Endometrial microvascular endothelial cells (primary cell): ENCODE data around the gene WDR18. TPM values are rescaled to one million over a fixed set of nuclear protein-coding genes. Genes with fewer than 3 reads are reported as not detected.

Experiments
- in situ Hi-C: cut with HindIII; loops from 2 replicates; pipeline ENCODE4 v1.10.0; 2017; ENCODE audit warnings: low sequenced_read_pairs, low pct_unique_long_range_greater_than_20kb; ENCODE audit errors: inconsistent ontology term
- total RNA-seq: library from RNA; depleted of rRNA; stranded (reverse); fragments of >200 nt; gene quantifications from one replicate; pipeline ENCODE4 v1.2.3, GENCODE V29; 2015; ENCODE audit errors: inconsistent ontology term

The WDR18 gene
- total RNA-seq, 1 donor from 2014 or later = 49.7 TPM

GRCh38 chr19:961866-962620 is 22.1 kb upstream of the WDR18 start:
- in situ Hi-C loops = no loop called here

- in situ Hi-C loops = no loop called here
Measured at GRCh38 chr19:962683-963400, 21.3 kb upstream of the WDR18 start.

- in situ Hi-C loops = no loop called here
Measured at GRCh38 chr19:963486-963951, 20.6 kb upstream of the WDR18 start.

GRCh38 chr19:964116-964520 is 20.0 kb upstream of the WDR18 start:
- in situ Hi-C loops = no loop called here

GRCh38 chr19:964761-965694 is 19.1 kb upstream of the WDR18 start:
- in situ Hi-C loops = no loop called here

DNA sequence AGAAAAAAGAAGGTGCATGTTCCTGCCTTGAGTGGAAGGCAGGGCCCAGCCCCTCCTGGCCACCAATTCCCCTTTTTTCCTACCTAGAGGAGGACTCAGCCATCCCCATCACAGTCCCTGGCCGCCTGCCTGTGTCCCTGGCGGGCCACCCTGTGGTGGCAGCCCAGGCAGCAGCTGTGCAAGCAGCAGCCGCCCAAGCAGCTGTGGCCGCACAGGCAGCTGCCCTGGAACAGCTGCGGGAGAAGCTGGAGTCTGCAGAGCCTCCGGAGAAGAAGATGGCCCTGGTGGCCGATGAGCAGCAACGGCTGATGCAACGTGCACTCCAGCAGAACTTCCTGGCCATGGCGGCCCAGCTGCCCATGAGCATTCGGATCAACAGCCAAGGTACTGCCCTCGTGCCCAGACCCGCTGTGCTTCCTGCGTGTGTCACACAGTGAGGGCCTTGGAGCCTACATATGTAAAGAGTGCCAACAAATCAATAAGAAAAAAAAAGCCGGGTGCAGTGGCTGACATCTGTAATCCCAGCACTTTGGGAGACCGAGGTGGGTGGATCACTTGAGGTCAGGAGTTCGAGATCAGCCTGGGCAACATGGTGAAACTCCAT is 17.6 kb upstream of the WDR18 start:
- in situ Hi-C loops = no loop called here

DNA sequence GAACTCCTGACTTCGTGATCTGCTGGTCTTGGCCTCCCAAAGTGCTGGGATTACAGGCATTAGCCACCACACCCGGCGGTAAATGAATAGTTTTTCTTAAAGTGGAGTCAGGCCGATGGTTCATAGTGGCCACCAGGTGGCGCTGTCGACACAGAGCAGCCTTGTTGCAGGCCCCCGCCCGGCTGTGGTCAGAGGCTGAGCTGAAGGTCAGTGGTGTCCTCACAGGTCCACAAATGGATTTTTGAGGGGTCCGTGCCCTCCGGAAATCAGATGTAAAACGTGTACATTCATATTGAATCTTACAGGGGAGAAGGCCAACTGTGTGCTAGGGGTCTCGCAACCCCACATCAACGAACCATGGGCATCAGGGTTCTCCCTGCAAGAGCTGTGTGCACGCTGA is 13.4 kb upstream of the WDR18 start:
- in situ Hi-C loops = no loop called here

- in situ Hi-C loops = no loop called here
Measured at GRCh38 chr19:971795-972194, 12.3 kb upstream of the WDR18 start.

DNA sequence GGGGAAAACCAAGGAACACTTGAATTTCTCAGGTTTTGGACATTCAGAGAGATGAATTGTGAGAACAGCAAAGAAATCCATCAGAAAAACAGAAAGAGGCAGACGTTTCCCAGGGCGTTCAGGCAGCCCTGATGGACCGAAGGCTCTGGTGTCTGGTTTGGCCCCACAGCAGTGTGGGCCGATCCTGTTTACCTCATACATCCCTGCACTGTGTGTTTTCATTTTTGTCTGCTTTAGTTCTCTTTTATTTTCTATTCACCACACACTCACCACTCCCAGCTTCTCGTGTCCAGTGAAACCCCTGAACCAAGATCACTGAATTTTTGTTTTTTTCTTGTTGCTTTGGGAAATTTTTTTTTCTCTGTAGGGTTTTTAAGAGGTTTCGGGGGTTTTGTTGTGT is 11.9 kb upstream of the WDR18 start:
- in situ Hi-C loops = no loop called here

- in situ Hi-C loops = no loop called here
Measured at GRCh38 chr19:973726-974563, 10.2 kb upstream of the WDR18 start.

DNA sequence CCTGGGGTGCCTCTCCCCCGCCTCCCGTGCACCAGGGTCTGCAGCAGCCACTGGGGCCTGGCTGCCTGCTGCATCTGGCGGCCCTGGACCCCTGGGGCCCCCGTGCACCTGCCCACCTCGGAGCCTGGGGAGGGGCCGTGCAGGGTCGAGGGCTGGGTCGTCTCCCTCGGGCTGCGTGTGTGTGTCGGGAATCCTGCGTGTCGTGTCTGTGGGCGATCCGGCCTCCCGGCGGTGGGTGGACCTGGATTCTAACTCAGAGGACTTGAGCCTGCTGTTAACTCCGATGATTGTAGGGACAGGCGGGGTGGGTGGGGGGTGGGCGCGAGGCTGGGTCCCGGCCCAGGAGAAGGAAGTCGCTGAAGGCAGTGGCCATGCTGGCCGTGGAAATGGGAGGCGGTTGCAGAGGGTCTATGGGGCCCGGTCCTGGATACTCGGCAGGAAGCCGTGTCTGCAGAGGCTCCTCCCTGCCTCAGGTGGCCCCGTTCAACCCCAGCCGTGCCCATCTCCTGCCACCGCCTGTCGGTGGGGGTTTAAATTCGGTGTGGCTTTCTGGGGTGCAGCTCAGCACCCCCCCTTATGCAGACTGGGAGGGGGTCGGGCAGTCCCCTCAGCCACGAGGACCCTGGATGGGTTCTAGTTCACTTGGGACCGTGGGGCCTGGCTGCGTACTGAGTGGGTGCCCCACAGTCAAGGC is 9.4 kb upstream of the WDR18 start:
- in situ Hi-C loops = no loop called here

DNA sequence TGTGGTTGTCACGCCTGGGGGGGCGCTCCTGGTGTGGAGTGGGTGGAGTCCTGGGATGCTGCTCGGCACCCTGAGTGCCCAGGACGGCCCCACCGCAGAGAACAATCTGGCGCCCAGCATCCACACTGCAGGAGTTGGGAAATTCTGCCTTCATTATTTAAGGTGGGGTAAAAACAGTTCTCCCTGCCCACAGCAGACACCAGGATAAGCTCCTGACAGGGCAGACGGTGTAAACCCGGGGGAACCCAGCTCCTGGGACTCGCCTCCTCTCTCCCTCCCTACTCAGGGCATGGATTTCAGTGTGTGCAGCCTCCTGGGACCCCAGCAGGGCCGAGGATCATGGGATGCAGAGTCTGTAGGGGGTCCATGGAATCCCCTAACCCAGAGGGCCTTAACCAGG is 7.7 kb upstream of the WDR18 start:
- in situ Hi-C loops = no loop called here

DNA sequence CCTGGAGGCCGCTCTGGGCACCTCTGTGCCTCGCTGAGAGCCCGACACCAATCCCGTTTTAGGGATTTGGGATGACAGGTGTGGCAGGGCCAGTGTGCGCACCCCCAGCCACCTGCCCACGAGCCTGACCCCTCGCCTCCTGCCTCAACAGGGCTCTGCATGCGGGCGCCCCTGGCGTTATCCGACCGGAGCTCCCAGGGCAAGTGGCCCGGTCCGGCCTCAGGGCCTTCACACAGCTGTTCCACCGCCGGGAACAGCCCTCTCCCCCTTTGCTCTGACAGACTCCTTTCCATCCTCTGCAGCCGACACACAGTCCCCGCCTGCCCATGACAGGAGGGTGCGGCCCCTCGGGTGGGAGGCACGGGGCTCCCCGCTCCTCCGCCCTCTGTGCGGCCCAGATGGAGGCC is 7.1 kb upstream of the WDR18 start:
- in situ Hi-C loops = no loop called here

- in situ Hi-C loops = no loop called here
Measured at GRCh38 chr19:979318-979741, 4.8 kb upstream of the WDR18 start.

DNA sequence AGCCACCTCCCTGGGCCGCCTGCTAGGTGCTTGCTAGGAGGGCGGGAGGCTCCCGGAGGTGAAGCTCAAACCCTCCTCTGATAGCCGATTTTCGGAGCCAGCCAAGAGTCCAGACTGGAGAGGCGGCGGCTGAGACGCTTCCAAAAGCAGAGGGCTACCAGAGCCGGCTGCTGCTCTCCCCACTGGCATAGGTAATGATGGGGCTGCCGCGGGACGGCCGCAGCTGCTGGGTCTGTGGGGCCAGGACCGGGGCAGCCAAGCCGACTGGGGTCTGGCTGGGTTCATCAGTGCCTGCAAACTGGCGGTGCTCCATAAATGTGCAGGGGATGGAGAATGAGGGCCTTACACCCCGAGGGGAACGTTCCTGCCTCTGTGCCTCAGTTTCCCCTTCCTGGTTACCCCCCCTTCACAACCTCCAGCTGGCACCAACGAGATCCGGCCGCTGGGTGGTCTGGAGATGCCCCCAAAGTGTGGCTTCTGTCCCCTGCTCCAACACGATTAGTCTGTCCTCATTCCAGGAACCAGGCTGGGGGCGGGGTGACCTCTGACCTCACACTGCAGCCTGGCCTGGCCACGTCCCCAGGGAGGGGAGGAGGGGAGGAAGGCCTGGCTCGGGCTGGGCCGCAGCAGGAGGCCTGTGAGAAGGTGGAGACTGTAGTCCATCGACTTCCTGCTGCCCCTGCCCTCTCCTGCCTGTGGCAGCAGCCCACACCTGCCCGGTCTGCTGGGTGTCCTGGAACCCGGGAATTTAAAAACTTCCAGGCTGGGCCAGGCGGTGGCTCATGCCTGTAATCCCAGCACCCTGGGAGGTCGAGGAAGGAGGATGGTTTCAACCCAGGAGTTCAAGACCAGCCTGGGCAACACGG is 3.8 kb upstream of the WDR18 start:
- in situ Hi-C loops = no loop called here

DNA sequence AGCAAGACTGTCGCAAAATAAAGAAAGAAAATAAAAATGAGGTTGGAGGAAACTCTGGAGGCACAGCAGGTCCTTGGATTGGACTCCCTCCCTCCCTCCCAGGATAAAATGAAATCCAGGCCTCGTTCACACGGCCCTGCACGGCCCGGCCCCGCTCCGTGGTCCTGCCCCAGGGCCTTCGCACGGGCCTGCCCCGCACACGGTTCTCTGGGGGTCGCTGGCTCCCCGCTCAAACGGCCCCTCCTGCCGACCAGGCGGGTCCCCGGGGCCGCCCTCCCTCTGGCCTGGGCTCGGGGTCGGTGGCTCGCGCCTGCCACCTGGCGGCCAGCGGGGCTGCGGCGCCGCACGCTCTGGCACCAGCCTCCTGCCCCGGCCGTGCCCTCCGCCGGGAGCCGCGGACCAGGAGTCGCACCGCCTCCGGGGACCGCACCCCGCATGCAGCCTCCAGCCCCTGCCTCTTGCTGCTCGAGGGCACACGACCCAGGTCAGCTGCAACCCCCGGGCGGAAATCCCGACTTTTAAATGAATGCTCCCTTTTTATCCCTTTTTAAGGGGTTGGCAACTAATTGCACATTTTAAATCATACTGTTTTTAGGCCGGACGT is 1.5 kb upstream of the WDR18 start:
- in situ Hi-C loops = no loop called here
